HG03039 (cell line): Measurements from ENCODE around the gene KDM6B.

Experiments used
- ATAC-seq: cut with Tn5 transposase; IDR thresholded peaks from one replicate; pipeline ENCODE4 v1.9.1; 2021; ENCODE audit warnings: mild to moderate bottlenecking, moderate library complexity; ENCODE audit not compliant: unreplicated experiment

Gene KDM6B

GRCh38 chr17:7818746-7819645, 15.0 kb upstream of the KDM6B start:
- no peak for ATAC-seq

GRCh38 chr17:7820231-7820630, 13.8 kb upstream of the KDM6B start:
- ATAC-seq, result no peak

GRCh38 chr17:7822126-7822525, 11.9 kb upstream of the KDM6B start:
- no peak for ATAC-seq

DNA sequence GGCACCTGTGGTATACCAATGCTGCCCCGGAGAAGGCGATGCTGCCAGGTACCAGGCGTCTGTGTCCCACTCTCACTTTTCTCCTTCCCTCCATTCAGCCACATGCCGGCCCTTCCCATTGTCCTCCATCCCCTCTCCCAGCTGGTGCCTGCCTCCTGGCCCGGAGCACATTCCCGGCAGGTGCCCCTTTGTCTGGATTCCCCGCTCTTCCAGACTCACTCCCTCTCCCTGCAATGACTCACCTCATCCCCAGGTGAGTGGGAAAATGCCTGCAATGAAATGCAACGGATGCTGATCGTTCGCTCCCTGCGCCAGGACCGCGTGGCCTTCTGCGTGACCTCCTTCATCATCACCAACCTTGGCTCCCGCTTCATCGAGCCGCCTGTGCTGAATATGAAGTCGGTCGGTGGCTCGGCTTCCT, 10.4 kb upstream of the KDM6B start:
- ATAC-seq, result no peak

DNA sequence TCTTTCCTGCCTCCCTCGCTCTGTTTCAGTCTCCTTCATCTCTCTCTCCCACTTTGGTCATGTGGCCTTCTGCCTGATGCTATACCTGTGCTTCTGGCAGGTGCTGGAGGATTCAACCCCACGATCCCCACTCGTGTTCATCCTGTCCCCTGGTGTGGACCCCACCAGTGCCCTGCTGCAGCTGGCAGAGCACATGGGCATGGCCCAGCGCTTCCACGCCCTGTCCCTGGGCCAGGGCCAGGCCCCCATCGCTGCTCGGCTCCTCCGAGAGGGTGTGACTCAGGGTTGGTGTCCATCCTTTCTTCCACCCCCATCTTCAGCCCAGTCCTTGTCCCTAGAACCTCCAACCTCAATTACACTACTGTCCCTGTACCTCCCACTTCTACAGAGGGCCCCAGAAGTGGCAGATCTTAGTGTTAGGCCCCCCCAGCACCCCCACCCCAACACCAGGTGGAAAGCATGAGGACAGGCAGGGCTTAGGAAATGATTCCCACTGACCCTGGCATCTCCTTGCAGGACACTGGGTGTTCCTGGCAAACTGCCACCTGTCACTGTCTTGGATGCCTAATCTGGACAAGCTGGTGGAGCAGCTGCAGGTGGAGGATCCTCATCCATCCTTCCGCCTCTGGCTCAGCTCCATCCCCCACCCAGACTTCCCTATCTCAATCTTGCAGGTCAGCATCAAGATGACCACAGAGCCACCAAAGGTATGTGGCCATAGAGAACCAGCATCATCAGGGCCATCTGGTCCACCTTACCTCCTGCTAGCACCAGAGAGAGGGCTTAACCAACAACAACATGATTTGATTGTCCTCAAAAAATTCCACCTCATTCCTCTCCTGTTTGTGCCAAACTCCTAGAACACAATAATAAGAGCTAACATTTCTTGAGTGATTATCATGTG, 9.7 kb upstream of the KDM6B start:
- no peak for ATAC-seq

DNA sequence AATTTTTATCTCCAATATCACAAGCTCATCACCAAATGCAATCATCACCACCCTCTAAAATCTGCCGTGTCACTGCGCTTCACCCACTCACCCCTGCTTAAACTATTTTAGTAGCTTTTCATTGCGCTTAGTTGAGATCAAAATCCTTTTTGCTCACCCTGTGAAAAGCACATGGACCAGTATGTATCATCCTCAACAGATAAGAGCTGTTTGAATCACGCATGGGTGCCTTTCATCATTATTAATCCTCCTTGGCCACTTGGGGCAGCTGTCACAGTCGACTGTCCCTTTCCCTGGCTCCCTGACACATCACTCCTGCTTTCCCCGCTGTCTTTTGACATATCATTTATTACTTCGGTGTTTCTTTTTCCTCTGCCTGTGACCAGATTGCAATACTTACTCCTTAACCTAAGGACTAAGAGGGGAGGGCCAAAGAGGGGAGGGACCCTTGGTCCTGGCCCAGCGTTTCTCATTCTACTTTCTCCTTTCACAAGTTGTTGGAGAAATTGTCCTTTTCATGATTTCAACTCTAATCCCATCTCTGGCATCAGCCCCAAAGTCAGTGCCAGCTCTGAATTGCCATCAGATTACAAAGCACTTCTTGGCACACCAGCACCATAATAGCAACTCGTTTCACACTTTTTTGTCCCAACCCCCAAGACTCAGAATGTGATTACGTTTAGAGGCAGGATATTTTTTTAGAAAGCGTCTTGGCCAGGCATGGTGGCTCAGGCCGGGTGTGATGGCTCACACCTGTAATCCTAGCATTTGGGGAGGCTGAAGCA, 8.6 kb upstream of the KDM6B start:
- no peak for ATAC-seq

GRCh38 chr17:7830616-7831015, 3.4 kb upstream of the KDM6B start:
- ATAC-seq, result no peak

- ATAC-seq, result no peak
These were observed 2.8 kb upstream of the KDM6B start for GRCh38 chr17:7831233-7831632.

DNA sequence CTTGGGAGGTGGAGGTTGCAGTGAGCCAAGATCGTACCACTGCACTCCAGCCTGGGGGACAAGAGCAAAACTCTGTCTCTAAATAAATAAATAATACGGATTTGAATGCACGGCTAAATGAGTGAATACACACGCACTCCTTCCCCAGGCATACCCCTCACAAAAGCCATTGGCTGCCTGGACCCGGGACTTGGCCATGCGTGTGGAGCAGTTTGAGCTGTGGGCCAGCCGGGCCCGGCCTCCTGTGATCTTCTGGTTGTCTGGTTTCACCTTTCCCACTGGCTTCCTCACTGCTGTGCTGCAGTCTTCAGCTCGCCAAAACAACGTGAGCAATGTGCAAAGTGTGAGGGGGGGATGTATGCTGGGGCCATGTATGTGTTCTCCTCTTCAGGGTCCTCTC, 1.6 kb upstream of the KDM6B start:
- no peak for ATAC-seq

DNA sequence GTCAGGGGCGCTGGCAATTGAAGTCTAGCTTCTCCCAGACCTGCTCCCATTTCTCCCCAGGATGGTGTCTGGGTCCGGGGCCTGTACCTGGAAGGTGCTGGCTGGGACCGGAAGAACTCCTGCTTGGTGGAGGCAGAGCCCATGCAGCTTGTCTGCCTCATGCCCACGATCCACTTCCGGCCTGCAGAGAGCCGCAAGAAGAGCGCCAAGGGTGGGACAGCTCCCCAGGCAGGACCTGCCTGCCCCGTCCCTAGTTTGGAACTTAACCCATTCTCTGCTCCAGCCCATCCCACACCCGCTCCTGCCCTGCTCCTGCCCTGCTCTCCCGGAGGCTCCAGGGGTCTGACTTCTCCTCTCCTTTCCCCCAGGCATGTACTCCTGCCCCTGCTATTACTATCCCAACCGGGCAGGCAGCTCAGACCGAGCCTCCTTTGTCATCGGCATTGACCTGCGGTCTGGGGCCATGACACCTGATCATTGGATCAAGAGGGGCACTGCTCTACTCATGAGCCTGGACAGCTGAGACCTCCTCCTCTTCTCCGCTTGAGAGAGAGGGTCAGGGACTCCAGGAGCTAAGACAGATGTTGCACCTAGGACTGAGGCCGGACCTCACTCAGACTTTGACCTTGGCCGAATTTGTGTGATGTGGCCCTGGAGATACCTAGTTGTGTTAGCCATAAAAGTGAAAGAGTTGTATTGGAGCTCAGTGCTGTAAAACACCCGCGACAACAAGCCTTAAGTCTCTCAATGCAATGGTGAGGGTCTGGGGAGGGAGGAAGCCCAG, 814 bp upstream of the KDM6B start:
- no peak for ATAC-seq

- ATAC-seq, result no peak
These were observed 532 bp downstream of the KDM6B start for GRCh38 chr17:7834542-7834956.

DNA sequence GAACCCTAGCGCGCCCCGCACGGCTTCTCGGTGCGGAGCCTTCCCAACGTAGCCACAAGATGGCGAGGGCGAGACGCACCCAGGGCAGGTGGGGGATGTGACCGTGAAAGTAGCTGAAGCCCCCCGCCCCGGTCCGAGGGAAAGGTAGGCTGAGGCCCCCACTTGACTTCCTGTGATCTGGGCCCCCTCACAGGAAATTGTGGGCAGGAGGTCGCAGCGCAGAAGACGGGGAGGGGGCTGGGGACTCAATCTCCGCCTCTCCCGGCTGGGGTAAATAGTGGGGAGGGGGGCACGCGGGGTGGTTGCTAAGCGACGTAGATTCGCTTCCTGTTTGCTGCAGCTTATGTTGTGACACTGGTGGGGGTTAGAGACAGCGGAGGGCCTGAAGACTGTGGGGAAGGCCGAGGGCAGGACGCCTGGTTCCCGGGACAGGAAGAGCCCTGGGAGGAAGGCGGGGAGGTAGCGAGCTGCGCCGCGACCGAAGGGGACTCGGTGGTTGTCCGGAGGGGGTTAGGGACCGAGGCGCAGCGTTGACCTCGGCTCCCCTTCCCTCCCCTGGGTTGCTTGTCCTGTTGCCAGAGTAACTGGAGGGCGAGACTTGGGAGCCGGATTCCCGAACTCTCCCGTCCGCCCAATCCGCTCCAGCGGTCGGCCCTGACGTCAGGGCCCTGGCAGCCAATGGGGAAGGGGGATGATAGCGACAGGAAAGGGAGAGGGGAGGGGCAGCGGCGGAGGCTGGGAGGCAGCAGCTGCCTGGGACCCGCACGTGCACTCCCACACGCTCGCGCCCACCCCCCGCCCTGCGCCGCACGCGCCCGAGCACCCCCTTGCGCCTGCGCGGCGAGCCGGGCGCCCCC, 1.2 kb downstream of the KDM6B start:
- peak; percentile 39 for ATAC-seq

GRCh38 chr17:7835814-7836595, 2.0 kb downstream of the KDM6B start:
- ATAC-seq, result peak; percentile 26

GRCh38 chr17:7836596-7837407, 2.8 kb downstream of the KDM6B start:
- no peak for ATAC-seq

- ATAC-seq, result no peak
These were observed 3.5 kb downstream of the KDM6B start for GRCh38 chr17:7837408-7838088.

DNA sequence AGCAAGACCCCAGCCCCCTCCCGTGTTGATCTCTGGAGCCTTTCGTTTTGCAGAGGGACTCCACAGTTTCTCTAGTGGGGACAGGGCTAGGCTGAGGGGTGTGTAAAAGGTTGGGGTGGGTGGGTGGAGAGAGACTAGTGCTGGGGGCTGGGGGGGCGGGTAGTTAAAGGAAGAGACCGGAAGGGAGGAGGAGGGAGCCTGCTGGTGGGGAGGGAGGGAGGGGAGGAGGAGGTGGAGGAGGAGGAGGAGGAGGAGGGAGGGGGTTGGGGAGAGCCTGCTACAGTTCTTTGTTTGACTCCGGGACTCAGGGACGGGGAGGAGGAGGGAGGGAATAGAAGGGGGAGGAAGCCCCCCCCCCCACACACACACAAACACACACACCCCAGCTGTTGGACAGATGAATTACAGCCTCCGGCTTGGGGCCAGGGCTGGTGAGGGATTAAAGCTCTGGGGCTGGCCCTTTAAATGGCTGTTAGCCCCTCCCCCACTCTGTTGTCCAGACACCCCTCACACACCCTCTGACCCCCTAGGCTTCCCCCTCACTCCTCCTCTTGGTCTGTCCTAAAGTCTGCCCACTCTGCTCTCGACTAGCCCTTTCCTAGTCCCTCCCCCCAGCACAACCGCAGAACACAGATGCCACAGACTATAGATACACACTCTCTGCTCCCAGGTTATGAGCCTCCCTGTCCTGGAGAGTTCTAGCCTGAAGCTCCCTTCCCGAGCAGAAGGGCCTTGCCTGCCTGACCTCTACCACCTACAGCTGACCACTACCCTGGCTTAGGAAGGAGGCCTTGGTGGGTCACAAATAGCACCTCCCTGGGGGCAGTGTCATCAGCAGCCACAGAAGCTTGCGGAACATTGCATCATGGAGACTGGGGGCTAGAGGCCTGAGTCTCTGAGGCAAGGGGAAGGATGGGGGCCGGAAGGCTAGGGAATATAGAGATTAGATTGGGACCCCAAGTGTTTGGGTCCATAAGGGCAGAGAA, 4.4 kb downstream of the KDM6B start:
- no peak for ATAC-seq
